D341Med (cell line): Measurements from ENCODE around the gene ING5.
"Not testable (repeated sequence)": the region's sequence is repeated elsewhere in the genome, so short reads cannot be mapped to it uniquely, and the experiment has no call there.

ENCODE experiments used
- DNase-seq: peaks from one replicate; pipeline ENCODE4 v3.0.0; 2012; ENCODE audit warnings: low spot score

Gene ING5

GRCh38 chr2:241706537-241706936, 4.7 kb downstream of the ING5 start:
- DNase-seq = no peak

- no peak for DNase-seq
These were observed 7.0 kb downstream of the ING5 start for GRCh38 chr2:241708879-241709278.

GRCh38 chr2:241719093-241719492, 17.3 kb downstream of the ING5 start:
- peak; percentile 17 for DNase-seq

- DNase-seq = peak; percentile 14
These were observed 18.3 kb downstream of the ING5 start for GRCh38 chr2:241720099-241720498.

DNA sequence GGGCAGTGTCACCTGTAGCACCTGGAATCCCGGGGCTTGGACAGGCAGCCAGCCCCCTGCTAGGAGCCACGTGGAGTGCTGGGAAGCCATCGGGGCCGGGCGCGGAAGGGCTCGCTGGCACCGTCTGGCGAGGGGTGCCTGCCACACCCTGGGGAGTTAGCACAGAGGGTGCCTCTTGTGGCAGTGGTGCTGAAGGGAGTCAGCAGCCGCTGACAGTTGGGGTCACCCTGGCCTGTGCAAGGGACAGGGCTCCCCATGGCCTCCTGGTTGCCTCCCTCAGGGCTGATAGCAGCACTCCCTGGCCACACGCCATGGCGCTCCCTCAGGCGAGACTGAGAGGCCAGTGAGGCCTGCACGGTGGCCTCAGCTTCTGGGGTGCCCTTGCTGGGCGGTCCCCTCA, 18.7 kb downstream of the ING5 start:
- peak; percentile 23 for DNase-seq

DNA sequence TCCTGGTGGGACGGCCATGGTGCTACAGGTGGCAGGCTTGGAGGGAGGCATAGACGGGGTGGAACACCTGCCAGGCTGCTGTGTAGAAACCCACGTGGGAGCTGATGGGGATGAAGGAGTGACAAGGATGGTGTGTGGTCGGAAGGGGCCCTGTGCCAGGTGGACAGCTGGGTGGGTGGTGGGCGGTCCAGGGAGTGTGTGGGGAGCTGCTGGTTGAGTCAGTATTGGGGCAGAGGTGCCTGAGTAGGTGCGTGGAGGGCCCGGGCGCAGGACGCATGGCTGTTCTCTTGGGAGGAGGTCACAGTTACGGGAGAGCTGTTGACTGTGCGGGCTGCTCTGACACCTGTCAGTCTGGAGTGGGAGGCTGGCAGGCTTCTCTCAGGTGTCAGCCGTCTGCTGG, 20.0 kb downstream of the ING5 start:
- DNase-seq = peak; percentile 24

DNA sequence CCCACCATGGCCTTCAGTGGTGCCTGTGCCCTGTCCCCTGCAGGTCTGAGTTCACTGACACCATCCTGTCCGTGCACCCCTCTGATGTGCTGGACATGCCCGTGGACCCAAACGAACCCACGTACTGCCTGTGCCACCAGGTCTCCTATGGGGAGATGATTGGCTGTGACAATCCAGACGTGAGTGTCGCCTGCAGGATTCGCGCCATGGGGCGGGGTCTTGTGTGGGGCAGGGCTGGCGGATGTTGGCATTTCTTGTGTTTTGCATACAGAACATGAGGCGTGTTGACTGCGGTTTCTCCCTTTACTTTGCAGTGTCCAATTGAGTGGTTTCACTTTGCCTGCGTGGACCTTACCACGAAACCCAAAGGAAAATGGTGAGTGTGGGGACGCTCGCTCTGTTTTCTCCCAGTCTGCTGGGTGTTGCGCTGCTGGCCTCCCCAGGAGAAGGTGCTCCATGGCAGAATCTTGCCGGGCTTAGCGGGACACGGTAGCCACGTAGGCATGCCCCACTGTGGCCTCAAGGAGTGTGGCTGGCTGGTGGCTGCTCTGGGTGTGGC, 21.1 kb downstream of the ING5 start:
- DNase-seq = peak; percentile 18

- peak; percentile 57 for DNase-seq
These were observed 22.6 kb downstream of the ING5 start for GRCh38 chr2:241724259-241724974.

GRCh38 chr2:241724975-241725870, 23.4 kb downstream of the ING5 start:
- DNase-seq = peak; percentile 27

GRCh38 chr2:241726459-241726858, 24.6 kb downstream of the ING5 start:
- DNase-seq = peak; percentile 14

- peak; percentile 10 for DNase-seq
These were observed 26.2 kb downstream of the ING5 start for GRCh38 chr2:241728000-241728399.

DNA sequence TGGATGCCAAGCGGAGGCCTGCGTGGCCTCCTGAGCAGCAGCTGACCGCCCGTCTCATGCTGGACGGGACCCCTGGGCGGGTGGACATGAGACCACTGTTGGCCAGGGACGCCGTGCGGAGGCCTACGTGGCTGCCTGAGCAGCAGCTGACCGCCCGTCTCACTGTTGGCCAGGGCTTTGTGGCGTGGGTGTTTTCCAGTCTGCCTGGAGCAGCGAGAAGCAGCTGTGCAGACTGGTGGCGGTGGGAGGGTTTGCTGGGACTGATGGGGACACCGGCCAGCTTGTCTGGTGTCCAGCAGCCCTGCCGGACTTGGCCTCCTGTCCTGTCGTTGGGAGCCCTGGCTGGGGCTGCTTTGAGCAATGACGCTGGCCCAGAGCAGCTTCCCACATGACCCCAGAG, 26.8 kb downstream of the ING5 start:
- peak; percentile 12 for DNase-seq

DNA sequence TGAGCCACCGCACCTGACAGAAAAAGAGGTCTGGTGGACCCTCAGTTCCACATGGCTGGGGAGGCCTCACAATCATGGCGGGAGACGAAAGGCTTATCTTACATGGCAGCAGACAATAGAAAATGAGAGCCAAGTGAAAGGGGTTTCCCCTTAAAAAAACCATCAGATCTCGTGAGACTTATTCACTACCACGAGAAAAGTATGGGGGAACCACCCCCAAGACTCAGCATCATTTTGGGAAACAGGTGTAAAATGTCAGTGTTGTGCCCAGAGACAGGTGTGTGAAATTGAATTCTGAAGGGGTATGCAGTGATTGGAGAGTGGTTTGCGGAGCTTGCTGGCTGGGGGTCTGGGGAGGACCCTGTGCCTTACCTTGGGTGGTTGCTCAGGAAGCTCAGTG, 28.0 kb downstream of the ING5 start:
- DNase-seq = no peak

GRCh38 chr2:241730671-241731293, 28.9 kb downstream of the ING5 start:
- no peak for DNase-seq

- not testable (repeated sequence) for DNase-seq
These were observed 30.8 kb downstream of the ING5 start for GRCh38 chr2:241732513-241733186.

- DNase-seq = no peak
These were observed 31.8 kb downstream of the ING5 start for GRCh38 chr2:241733391-241734207.

- DNase-seq = no peak
These were observed 32.3 kb downstream of the ING5 start for GRCh38 chr2:241734208-241734466.

DNA sequence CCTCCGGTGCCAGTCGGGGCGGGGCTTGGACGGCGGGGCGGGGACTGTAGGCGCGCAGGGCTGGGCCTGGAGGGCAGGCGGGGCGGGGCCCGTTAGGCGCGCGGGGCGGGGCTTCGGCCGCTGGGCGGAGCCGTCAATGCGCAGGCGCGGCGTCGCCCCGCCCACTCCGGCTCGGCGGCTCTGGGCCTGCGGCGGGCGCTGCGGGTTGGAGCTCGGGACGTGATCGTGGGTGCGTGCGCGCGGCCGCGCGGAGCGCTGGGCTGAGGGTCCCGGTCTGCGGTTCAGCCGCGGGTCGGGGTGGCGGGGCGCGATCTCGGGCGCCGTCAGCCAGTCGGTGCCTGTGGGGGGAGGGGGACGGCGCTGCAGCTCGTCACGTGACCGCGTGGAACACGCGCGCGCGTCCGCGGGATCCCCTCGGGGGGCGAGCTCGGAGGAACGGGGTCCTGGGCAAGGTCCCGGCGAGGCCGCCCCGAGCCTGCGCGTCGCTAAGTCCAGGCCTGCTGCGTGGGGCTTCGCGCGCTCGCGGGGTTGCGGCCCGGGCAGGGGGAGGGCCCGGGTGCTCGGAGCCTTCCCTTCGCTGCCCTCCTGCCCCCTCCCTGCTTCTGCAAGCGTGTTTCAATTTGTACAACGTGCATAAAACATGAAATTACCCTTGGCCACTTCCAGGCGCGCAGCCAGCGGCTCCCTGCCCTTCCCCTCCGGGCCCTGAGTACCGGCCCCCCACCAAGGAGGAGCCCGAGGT, 32.8 kb downstream of the ING5 start, which contains the start of gene D2HGDH:
Gene D2HGDH (plus strand): TSS at position 164 of the 742 bp plus-strand sequence. CDS start 595 bp downstream, outside the sequence.
- DNase-seq = peak; percentile 98

DNA sequence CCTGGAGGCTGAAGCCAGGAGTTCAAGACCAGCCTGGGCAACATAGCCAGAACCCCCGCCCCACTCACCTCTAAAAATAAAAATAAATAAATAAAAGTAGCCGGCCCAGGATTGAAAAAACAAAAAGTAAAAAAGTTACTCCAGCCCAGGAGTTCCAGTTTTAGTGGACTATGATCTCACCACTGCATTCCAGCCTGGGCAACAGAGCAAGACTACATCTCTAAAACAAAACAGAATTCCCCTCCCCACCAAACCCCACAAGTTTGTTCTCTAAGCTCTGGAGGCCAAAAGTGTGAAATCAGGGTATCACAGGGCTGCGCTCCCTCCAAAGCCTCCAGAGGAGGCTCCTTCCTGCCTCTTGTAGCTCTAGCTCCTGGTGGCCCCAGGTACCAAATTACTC, 34.3 kb downstream of the ING5 start:
- DNase-seq = no peak

- no peak for DNase-seq
These were observed 36.3 kb downstream of the ING5 start for GRCh38 chr2:241738040-241738686.
